Neutrophil (primary cell): ENCODE results near the gene PRR5L.

ENCODE experiments used
- H3K27ac ChIP-seq: fragments of 200-600 bp; sonication (generic); 2 replicates; pipeline ENCODE4 v1.5.1; 2016; ENCODE audit warnings: mild to moderate bottlenecking, moderate library complexity
- H3K27me3 ChIP-seq: fragments of 200-600 bp; sonication (generic); 2 replicates; pipeline ENCODE4 v1.6.0; 2016; ENCODE audit warnings: mild to moderate bottlenecking
- H3K36me3 ChIP-seq: fragments of 200-600 bp; sonication (generic); 2 replicates; pipeline ENCODE4 v1.5.1; 2017
- H3K4me1 ChIP-seq, 2 experiments: fragments of 200-600 bp in 1 of 2; sonication (generic) in 1 of 2; 1 replicate in 1 of 2; 2 replicates in 1 of 2; pipeline versions ENCODE4 v1.5.1 to v1.6.1; 2013 to 2016; ENCODE audit warnings: low read depth in 1 of 2, low read length in 1 of 2, mild to moderate bottlenecking in 1 of 2, moderate library complexity in 1 of 2; ENCODE audit not compliant: control insufficient read depth in 1 of 2, insufficient read depth in 1 of 2
- H3K4me3 ChIP-seq, 2 experiments: fragments of 200-600 bp in 1 of 2; sonication (generic) in 1 of 2; 1 replicate in 1 of 2; 2 replicates in 1 of 2; pipeline ENCODE4 v1.5.1; 2013 to 2016; ENCODE audit warnings: low read depth in 1 of 2, low read length in 1 of 2, mild to moderate bottlenecking in 1 of 2, moderate library complexity in 1 of 2
- H3K9me3 ChIP-seq: fragments of 200-600 bp; sonication (generic); 2 replicates; pipeline ENCODE4 v1.5.1; 2016
- CTCF ChIP-seq: fragments of 200-600 bp; sonication (generic); IDR thresholded peaks from 2 replicates; pipeline ENCODE4 v1.5.1; 2016; ENCODE audit warnings: antibody characterized with exemption

Gene PRR5L

GRCh38 chr11:36436064-36436463 is 140.0 kb downstream of the PRR5L start:
- no peak overlapping the region for H3K4me3 ChIP-seq
- TF ChIP-seq CTCF: no peak
- H3K27ac ChIP-seq: no peak overlapping the region
- no peaks in the 10 kb centered on the region for H3K4me1 ChIP-seq
- H3K9me3 ChIP-seq: no peaks in the 10 kb centered on the region
- H3K27me3 ChIP-seq: no peaks in the 10 kb centered on the region
- H3K36me3 ChIP-seq: no peaks in the 10 kb centered on the region

GRCh38 chr11:36436589-36436988 is 140.5 kb downstream of the PRR5L start:
- H3K4me1 ChIP-seq: no peaks in the 10 kb centered on the region
- no peaks in the 10 kb centered on the region for H3K9me3 ChIP-seq
- no peaks in the 10 kb centered on the region for H3K36me3 ChIP-seq
- no peak overlapping the region for H3K27ac ChIP-seq
- no peak for TF ChIP-seq CTCF
- no peak overlapping the region for H3K4me3 ChIP-seq
- H3K27me3 ChIP-seq: no peaks in the 10 kb centered on the region

- no peaks in the 10 kb centered on the region for H3K9me3 ChIP-seq
- TF ChIP-seq CTCF: no peak
- H3K27me3 ChIP-seq: no peaks in the 10 kb centered on the region
- no peak overlapping the region for H3K4me3 ChIP-seq
- H3K27ac ChIP-seq: no peak overlapping the region
- no peaks in the 10 kb centered on the region for H3K4me1 ChIP-seq
- no peaks in the 10 kb centered on the region for H3K36me3 ChIP-seq
These were observed 141.3 kb downstream of the PRR5L start for GRCh38 chr11:36437413-36437812.

- H3K27ac ChIP-seq: no peak overlapping the region
- no peak for TF ChIP-seq CTCF
- no peaks in the 10 kb centered on the region for H3K4me1 ChIP-seq
- no peaks in the 10 kb centered on the region for H3K9me3 ChIP-seq
- no peaks in the 10 kb centered on the region for H3K27me3 ChIP-seq
- no peaks in the 10 kb centered on the region for H3K36me3 ChIP-seq
- H3K4me3 ChIP-seq: no peak overlapping the region
These were observed 142.0 kb downstream of the PRR5L start for GRCh38 chr11:36438126-36438525.

GRCh38 chr11:36441610-36442208 is 145.6 kb downstream of the PRR5L start:
- TF ChIP-seq CTCF: no peak
- H3K27me3 ChIP-seq: no peaks in the 10 kb centered on the region
- H3K27ac ChIP-seq: no peak overlapping the region
- no peak overlapping the region for H3K4me3 ChIP-seq
- H3K9me3 ChIP-seq: no peaks in the 10 kb centered on the region
- H3K36me3 ChIP-seq: no peaks in the 10 kb centered on the region
- peaks cover 0 to 5% of the 10 kb centered on the region in 2 experiments for H3K4me1 ChIP-seq

GRCh38 chr11:36443661-36444060 is 147.6 kb downstream of the PRR5L start:
- Histone ChIP-seq H3K27ac (no peak overlapping the region), H3K4me3 (no peak overlapping the region), H3K27me3 (no peaks in the 10 kb centered on the region), H3K9me3 (no peaks in the 10 kb centered on the region), H3K36me3 (no peaks in the 10 kb centered on the region), H3K4me1 (peaks cover 0 to 5% of the 10 kb centered on the region in 2 experiments)
- no peak for TF ChIP-seq CTCF
